ENCODE measurements around the gene MRPL40.

The MRPL40 gene

GRCh38 chr22:19483481-19484244 is 51.3 kb downstream of the MRPL40 start:
- no peak for DNase-seq
